Retinal pigment epithelial cell (primary cell): ENCODE measurements around the gene GPBAR1.

Experiments
- DNase-seq: peaks from one replicate; pipeline ENCODE4 v3.0.0-alpha.2; 2010; ENCODE audit warnings: low read depth
- H3K4me3 ChIP-seq: 2 replicates; pipeline ENCODE4 v1.5.1; 2011; ENCODE audit warnings: mild to moderate bottlenecking, low read length, control low read depth, moderate library complexity
- TF ChIP-seq, protein P1 (sequence below): conservative IDR thresholded peaks from 2 replicates; pipeline ENCODE4 v1.5.1; 2011; ENCODE audit warnings: low read depth, low read length, control low read depth, inconsistent platforms

Gene GPBAR1

DNA sequence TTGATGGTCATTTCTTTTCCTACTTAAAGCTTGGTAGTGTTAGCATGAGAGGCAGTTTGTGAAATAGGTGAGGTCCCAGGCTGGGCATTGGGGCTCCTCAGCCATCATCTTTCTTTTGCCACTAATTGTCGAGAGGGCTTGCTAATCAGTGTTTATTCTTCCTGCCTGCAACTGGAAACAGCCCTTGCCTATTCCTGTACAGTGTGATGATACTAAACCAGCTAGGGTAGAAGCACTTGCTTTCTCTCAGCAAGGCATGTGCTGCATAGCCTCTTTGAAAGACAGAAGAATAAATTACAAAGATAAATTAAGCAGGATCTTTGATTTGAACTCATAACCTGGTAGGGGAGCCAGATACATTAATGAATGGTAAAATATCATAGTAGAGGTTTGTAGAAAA lies 16.6 kb upstream of the GPBAR1 start:
- TF ChIP-seq, protein P1, sequence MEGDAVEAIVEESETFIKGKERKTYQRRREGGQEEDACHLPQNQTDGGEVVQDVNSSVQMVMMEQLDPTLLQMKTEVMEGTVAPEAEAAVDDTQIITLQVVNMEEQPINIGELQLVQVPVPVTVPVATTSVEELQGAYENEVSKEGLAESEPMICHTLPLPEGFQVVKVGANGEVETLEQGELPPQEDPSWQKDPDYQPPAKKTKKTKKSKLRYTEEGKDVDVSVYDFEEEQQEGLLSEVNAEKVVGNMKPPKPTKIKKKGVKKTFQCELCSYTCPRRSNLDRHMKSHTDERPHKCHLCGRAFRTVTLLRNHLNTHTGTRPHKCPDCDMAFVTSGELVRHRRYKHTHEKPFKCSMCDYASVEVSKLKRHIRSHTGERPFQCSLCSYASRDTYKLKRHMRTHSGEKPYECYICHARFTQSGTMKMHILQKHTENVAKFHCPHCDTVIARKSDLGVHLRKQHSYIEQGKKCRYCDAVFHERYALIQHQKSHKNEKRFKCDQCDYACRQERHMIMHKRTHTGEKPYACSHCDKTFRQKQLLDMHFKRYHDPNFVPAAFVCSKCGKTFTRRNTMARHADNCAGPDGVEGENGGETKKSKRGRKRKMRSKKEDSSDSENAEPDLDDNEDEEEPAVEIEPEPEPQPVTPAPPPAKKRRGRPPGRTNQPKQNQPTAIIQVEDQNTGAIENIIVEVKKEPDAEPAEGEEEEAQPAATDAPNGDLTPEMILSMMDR: no peak
- no peak for DNase-seq
- H3K4me3 ChIP-seq: no peak overlapping the region

DNA sequence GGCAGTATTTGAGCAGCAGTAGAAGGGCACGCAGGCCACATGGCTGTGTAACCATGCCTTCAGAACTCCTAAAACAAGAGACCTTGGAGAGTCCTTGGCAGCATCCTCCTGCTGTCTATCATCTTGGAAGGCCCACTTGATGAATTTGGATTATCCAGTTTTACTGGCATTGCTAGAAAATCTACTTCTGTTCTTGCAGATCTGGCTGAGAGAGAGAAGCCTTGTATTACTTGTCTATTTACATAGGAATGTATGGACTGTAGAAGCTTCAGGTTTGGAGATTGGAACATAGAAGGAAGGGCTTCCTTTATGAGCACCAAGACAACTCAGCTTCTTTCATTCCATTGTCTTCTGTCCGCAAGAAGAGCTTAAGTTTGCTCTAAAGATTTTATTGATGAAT lies 16.1 kb upstream of the GPBAR1 start:
- DNase-seq: no peak
- TF ChIP-seq, protein P1: no peak
- no peak overlapping the region for H3K4me3 ChIP-seq

DNA sequence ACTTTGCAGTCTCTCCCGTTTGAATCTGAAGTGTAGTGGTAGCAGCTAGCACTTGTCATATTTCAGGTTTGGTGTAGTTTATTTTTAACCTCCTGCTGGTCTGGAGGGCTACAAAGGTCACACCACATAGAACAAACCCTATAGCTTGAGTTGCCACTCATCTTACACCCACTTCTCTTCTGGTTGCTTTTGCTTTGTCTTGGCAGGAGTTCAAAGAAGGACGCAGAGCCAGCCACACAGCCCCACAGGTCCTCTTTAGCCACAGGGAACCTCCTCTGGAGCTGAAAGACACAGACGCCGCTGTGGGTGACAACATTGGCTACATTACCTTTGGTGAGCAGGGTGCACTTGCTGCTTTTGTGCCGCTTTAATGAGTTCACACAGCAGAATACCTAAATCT lies 15.6 kb upstream of the GPBAR1 start:
- DNase-seq: no peak
- H3K4me3 ChIP-seq: no peak overlapping the region
- TF ChIP-seq, protein P1: no peak

DNA sequence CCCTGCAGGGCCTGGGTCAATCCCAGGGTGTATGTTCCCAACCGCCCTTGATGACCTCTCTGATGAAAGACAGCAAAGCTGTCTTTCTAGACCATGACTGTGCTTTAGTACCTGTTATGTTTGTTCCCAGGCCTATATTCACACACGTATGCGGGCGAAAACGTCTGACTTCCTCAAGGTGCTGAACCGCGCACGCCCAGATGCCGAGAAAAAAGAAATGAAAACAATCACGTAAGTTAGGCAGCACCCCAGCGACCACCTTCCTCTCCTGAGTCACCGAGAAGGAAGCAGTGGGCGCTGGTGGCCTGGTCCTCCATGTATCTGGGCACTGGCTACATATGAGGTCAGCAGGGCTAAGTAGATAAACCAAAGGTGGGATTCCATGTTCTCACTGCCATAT lies 11.1 kb upstream of the GPBAR1 start:
- H3K4me3 ChIP-seq: no peak overlapping the region

DNA sequence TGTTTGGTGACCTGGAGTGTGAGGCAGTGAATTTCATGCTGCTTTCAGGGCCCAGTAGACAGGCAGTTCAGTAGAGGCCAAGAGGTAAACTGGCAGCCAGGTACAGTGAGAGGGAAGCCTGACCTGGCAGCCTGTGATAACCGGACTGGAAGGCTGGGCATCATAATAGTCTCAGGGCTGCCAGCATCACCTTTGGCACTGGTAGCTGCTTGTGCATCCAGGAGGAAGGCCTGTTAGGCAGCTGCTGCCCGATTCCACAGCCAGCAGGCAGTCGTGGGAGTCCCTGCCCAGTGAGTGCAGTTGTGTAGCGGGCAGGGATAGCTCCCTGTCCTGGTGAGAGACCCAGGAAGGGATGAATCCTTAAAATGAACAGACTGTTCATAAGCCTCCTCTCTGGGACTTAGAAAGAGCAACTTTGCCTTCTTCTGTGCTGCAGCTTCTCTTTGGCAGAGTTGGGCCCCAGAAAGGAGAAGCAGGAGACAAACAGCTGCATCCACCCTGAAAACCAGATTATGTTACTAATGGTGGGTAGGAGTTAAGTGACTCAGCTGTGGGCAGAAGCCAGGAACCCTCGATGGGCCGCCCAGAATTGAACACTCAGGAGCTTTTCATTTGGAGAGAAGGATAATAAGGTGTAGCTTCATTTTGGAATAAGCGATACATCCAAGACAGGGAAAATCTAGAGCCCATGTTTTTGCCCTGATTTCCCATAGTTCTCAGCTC lies 8.1 kb upstream of the GPBAR1 start:
- no peak for DNase-seq
- TF ChIP-seq, protein P1: no peak

More for the DNA sequence above, 11.1 kb upstream of the GPBAR1 start:
- DNase-seq: no peak
- TF ChIP-seq, protein P1: no peak

DNA sequence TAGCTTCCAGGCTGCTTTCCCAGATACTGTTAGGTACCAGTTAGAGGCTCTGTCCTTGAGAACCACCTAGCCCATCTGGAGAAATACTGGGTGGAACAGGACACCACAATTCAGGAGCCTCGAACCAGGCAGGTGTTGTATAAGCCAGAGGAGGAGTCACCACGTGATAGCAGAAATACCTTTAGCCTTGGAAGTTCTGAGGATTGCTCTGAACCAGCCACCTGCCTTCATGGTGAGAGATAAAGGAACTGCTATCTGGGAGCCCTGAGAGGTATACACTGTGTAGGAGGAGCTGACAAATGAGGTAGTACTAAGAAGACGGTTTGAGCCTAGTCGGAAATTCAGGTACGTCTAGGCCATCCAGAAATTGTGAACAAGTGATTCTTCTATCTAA lies 7.6 kb upstream of the GPBAR1 start:
- DNase-seq: no peak
- TF ChIP-seq, protein P1: no peak
- H3K4me3 ChIP-seq: no peak overlapping the region

More for the DNA sequence above, 8.1 kb upstream of the GPBAR1 start:
- H3K4me3 ChIP-seq: no peak overlapping the region

DNA sequence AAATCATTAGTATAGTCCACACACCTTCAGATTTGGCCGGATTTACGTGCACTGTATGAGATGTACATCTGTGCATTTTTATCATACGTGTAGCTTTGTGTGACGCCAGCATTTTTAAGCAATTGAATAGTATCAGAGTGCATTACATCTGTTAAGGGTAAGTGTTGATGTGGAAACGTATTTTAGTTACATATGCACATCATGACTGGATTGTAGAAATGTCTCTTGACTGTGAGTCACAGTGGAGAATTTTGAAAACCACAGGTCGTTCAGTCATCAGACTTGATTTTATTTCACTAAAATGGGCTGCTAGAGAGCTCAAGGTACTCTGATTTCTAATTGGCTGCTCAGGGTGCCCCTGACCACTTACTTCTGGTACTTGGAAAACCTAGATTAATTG lies 5.4 kb upstream of the GPBAR1 start:
- no peak for DNase-seq
- H3K4me3 ChIP-seq: no peak overlapping the region
- TF ChIP-seq, protein P1: no peak
